ENCODE measurements around the gene IFIT3. TPM values are rescaled to one million over a fixed set of nuclear protein-coding genes. Genes with fewer than 3 reads are reported as not detected.
A peak's percentile ranks its signal among the peaks of the same experiment; 100 is the strongest.

IFIT3 gene, protein sequence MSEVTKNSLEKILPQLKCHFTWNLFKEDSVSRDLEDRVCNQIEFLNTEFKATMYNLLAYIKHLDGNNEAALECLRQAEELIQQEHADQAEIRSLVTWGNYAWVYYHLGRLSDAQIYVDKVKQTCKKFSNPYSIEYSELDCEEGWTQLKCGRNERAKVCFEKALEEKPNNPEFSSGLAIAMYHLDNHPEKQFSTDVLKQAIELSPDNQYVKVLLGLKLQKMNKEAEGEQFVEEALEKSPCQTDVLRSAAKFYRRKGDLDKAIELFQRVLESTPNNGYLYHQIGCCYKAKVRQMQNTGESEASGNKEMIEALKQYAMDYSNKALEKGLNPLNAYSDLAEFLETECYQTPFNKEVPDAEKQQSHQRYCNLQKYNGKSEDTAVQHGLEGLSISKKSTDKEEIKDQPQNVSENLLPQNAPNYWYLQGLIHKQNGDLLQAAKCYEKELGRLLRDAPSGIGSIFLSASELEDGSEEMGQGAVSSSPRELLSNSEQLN
- total RNA-seq (2021): 0.55 and 0.64 TPM in 2 replicates
- long read RNA-seq, partial matches to known transcripts: 0 of 2 reads
- long read RNA-seq, other reads (novel, unspliced or antisense): 0 of 2 reads

DNA sequence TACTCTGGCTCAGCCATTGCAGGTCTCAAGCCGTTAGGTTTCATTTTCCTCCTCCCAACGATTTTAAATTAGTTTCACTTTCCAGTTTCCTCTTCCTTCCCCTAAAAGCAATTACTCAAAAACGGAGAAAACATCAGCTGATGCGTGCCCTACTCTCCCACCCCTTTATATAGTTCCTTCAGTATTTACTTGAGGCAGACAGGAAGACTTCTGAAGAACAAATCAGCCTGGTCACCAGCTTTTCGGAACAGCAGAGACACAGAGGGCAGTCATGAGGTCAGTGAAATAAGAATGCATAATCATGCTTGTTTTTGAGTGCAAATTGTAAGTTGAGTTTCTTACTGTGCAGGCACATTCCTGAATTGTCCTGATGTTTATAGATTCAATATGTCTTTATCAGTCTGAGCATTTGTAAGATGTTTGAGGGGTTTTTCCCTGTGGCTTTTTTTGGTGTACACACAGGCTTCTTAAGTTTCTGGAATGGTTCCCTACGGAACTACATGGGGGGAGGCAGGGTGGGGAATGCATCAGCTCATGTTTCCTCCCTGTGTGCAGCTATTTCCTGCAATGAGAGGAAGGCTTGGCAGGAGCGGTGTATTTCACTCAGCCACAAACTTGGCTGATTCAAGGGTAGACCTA lies at the start of gene IFIT3:
Gene IFIT3, plus strand, starts transcription at position 195 of the 639 bp plus-strand sequence. Its CDS starts 77 bp downstream, at position 272.
- Histone ChIP-seq H2AFZ (ENCODE audit: low read length) (peak within 1 kb of the TSS; percentile 96), H2BK12ac (ENCODE audit: insufficient read length, low read depth, low read length) (no peak within 1 kb of the TSS), H3K4ac (ENCODE audit: low read depth, low read length) (no peak within 1 kb of the TSS), H3K14ac (ENCODE audit: insufficient read depth, low read length) (no peak within 1 kb of the TSS; the same call in 1 of the 2 replicates), H4K5ac (ENCODE audit: insufficient read length, low read depth, low read length) (no peak within 1 kb of the TSS), H3T11ph (ENCODE audit: low read length) (peak within 1 kb of the TSS; percentile 71), H3K56ac (ENCODE audit: insufficient read length, low read depth, low read length) (no peak within 1 kb of the TSS), H4K91ac (ENCODE audit: insufficient read length, low read depth, low read length) (no peak within 1 kb of the TSS), H3K27ac (ENCODE audit: insufficient read length, low read depth, low read length) (peak within 1 kb of the TSS; percentile 94), H2BK20ac (ENCODE audit: low read depth, low read length, poor library complexity, severe bottlenecking) (no peak within 1 kb of the TSS), H4K8ac (replicated peaks; ENCODE audit: insufficient read length, low read depth, low read length) (peak within 1 kb of the TSS; percentile 79), H3K4me2 (ENCODE audit: insufficient read depth, insufficient read length, low read length) (no peak within 1 kb of the TSS), H3K79me2 (ENCODE audit: insufficient read depth, low read length) (no peaks in the 10 kb centered on the region), H2BK15ac (ENCODE audit: low read depth, low read length) (peak within 1 kb of the TSS; percentile 94; the same call in 1 of the 2 replicates), H2AK5ac (ENCODE audit: insufficient read length, low read length) (no peak within 1 kb of the TSS), H3K9ac (ENCODE audit: extremely low read depth, insufficient read length, low read length) (no peak within 1 kb of the TSS), H3K23ac (ENCODE audit: insufficient read length, low read depth, low read length) (no peak within 1 kb of the TSS), H3K18ac (ENCODE audit: insufficient read length, low read depth, low read length) (peak within 1 kb of the TSS; percentile 42), H2BK120ac (ENCODE audit: low read depth, low read length, poor library complexity, severe bottlenecking) (no peak within 1 kb of the TSS), H3K9me3 (ENCODE audit: control insufficient read depth, low read depth, low read length) (no peaks in the 10 kb centered on the region), H3K27me3 (ENCODE audit: insufficient read depth, low read length) (no peaks in the 10 kb centered on the region), H3K79me1 (ENCODE audit: insufficient read depth, low read depth, low read length, poor library complexity, severe bottlenecking) (no peaks in the 10 kb centered on the region), H3K23me2 (ENCODE audit: insufficient read length, low read depth, low read length, poor library complexity, severe bottlenecking) (no peaks in the 10 kb centered on the region), H3K4me1 (ENCODE audit: insufficient read depth, low read length) (peaks cover 15% of the 10 kb centered on the region), H4K20me1 (ENCODE audit: control insufficient read depth, insufficient read depth, insufficient read length) (no peaks in the 10 kb centered on the region), H2BK5ac (ENCODE audit: insufficient read length, low read length) (peak within 1 kb of the TSS; percentile 26)
- Mint-ChIP-seq H3K9me3 (peaks cover 0 to 7% of the 10 kb centered on the region in 2 experiments; a peak in 2 of 5 replicates), H3K27me3 (ENCODE audit: low read depth) (no peaks in the 10 kb centered on the region), H3K36me3 (ENCODE audit: insufficient read depth in 1 of 3, low read depth in 3 of 3) (peaks cover 0 to 2% (median 0%) of the 10 kb centered on the region in 3 experiments; a peak in 2 of 7 replicates), H3K4me3 (peak within 1 kb of the TSS in 1 of 2 experiments; percentile 11; a peak in 1 of 5 replicates), H3K27ac (peak within 1 kb of the TSS; percentile 94 to 97 (median 94)), H3K4me1 (peaks cover 41 to 46% of the 10 kb centered on the region in 2 experiments)
- WGBS (ENCODE audit: extremely low coverage, insufficient read length, low lambda C conversion rate): no CpG with 5 or more reads among the region's 7 CpGs
- no peak for DNase-seq
- TF ChIP-seq, protein P1, sequence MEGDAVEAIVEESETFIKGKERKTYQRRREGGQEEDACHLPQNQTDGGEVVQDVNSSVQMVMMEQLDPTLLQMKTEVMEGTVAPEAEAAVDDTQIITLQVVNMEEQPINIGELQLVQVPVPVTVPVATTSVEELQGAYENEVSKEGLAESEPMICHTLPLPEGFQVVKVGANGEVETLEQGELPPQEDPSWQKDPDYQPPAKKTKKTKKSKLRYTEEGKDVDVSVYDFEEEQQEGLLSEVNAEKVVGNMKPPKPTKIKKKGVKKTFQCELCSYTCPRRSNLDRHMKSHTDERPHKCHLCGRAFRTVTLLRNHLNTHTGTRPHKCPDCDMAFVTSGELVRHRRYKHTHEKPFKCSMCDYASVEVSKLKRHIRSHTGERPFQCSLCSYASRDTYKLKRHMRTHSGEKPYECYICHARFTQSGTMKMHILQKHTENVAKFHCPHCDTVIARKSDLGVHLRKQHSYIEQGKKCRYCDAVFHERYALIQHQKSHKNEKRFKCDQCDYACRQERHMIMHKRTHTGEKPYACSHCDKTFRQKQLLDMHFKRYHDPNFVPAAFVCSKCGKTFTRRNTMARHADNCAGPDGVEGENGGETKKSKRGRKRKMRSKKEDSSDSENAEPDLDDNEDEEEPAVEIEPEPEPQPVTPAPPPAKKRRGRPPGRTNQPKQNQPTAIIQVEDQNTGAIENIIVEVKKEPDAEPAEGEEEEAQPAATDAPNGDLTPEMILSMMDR (conservative IDR thresholded peaks at IDR 0.05): no peak

Measured in H9 (cell line).